ENCODE measurements around the gene LSP1. TPM values are rescaled to one million over a fixed set of nuclear protein-coding genes. Genes with fewer than 3 reads are reported as not detected.

The LSP1 gene
- total RNA-seq, 1 experiment from 2014 or later, result 0.90 TPM

DNA sequence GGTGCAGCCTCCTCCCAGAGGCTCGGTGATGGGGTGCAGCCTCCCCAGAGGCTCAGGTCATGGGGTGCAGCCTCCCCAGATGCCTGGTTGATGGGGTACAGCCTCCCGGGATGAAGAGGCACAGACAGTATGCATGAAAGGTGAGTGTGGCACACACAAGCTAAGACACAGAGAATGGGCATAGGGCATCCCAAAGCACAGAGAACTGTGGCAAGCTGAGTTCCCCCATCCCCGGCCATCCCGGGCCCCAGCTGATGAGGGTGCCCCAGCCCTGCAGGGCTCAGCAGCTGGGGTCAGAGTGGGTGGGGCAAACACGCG lies 22.9 kb upstream of the LSP1 start:
- Histone ChIP-seq H3K27ac (ENCODE audit: low read length) (peak overlapping the region; percentile 99), H3K9me3 (ENCODE audit: control insufficient read depth, insufficient read depth, low read depth, low read length) (no peaks in the 10 kb centered on the region), H3K4me3 (ENCODE audit: low read depth in 2 of 2, low read length in 2 of 2) (no peak overlapping the region), H3K4me1 (ENCODE audit: control insufficient read depth, insufficient read depth, low read length) (peaks cover 99% of the 10 kb centered on the region), H3K27me3 (ENCODE audit: control insufficient read depth, insufficient read depth, low read length) (no peaks in the 10 kb centered on the region), H3K36me3 (ENCODE audit: control insufficient read depth, insufficient read depth, low read length) (no peaks in the 10 kb centered on the region)
- TF ChIP-seq, protein P1, sequence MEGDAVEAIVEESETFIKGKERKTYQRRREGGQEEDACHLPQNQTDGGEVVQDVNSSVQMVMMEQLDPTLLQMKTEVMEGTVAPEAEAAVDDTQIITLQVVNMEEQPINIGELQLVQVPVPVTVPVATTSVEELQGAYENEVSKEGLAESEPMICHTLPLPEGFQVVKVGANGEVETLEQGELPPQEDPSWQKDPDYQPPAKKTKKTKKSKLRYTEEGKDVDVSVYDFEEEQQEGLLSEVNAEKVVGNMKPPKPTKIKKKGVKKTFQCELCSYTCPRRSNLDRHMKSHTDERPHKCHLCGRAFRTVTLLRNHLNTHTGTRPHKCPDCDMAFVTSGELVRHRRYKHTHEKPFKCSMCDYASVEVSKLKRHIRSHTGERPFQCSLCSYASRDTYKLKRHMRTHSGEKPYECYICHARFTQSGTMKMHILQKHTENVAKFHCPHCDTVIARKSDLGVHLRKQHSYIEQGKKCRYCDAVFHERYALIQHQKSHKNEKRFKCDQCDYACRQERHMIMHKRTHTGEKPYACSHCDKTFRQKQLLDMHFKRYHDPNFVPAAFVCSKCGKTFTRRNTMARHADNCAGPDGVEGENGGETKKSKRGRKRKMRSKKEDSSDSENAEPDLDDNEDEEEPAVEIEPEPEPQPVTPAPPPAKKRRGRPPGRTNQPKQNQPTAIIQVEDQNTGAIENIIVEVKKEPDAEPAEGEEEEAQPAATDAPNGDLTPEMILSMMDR (IDR thresholded peaks at IDR 0.05), result no peak
- no peak for TF ChIP-seq TCF7L2 (IDR thresholded peaks at IDR 0.05; ENCODE audit: low read depth, low read length)
- TF ChIP-seq POLR2AphosphoS5 (IDR thresholded peaks at IDR 0.05; ENCODE audit: low read depth, low read length), result no peak
- no peak for TF ChIP-seq SIN3A (IDR thresholded peaks at IDR 0.05; ENCODE audit: borderline replicate concordance, insufficient read depth, low read depth, low read length)
- TF ChIP-seq, protein P2, sequence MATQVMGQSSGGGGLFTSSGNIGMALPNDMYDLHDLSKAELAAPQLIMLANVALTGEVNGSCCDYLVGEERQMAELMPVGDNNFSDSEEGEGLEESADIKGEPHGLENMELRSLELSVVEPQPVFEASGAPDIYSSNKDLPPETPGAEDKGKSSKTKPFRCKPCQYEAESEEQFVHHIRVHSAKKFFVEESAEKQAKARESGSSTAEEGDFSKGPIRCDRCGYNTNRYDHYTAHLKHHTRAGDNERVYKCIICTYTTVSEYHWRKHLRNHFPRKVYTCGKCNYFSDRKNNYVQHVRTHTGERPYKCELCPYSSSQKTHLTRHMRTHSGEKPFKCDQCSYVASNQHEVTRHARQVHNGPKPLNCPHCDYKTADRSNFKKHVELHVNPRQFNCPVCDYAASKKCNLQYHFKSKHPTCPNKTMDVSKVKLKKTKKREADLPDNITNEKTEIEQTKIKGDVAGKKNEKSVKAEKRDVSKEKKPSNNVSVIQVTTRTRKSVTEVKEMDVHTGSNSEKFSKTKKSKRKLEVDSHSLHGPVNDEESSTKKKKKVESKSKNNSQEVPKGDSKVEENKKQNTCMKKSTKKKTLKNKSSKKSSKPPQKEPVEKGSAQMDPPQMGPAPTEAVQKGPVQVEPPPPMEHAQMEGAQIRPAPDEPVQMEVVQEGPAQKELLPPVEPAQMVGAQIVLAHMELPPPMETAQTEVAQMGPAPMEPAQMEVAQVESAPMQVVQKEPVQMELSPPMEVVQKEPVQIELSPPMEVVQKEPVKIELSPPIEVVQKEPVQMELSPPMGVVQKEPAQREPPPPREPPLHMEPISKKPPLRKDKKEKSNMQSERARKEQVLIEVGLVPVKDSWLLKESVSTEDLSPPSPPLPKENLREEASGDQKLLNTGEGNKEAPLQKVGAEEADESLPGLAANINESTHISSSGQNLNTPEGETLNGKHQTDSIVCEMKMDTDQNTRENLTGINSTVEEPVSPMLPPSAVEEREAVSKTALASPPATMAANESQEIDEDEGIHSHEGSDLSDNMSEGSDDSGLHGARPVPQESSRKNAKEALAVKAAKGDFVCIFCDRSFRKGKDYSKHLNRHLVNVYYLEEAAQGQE (IDR thresholded peaks at IDR 0.05; ENCODE audit: insufficient read depth in 1 of 2, low read depth in 2 of 2, low read length in 1 of 2), result no peak
- BruUV-seq (replicated peaks), result no TSS peak
- DNase-seq (ENCODE audit: low read depth, low spot score) (no peak), ATAC-seq (peak; percentile 4; the same call in 1 of the 2 replicates)
- CTCF ChIA-PET, result interaction anchor here (0.5 to 7.7 kb wide), 4 partner anchors 124 to 936 kb away, joined by 3 to 168 read pairs (median 4); no protein-coding TSS in a partner anchor
- POLR2A ChIA-PET, result interaction anchor here (0.6 kb wide), 1 partner anchor 147 kb away, joined by 3 read pairs; no protein-coding TSS in a partner anchor
- intact Hi-C loops (cut with micrococcal nuclease; ENCODE audit: unreplicated experiment), result loop anchor here (5.0 kb wide), 1 partner anchor 68 kb away; the partner anchor contains the start of gene CTSD
- in situ Hi-C loops (cut with HindIII; ENCODE audit: low pct_unique_long_range_greater_than_20kb, low sequenced_read_pairs), result no loop called here

GRCh38 chr11:1830322-1831223 lies 22.3 kb upstream of the LSP1 start:
- H3K27ac ChIP-seq (ENCODE audit: low read length), result peak overlapping the region; percentile 99
- intact Hi-C loops (cut with micrococcal nuclease; ENCODE audit: unreplicated experiment), result loop anchor here (5.0 kb wide), 1 partner anchor 68 kb away; the partner anchor contains the start of gene CTSD
- no peak overlapping the region for H3K4me3 ChIP-seq (ENCODE audit: low read depth in 2 of 2, low read length in 2 of 2)
- H3K36me3 ChIP-seq (ENCODE audit: control insufficient read depth, insufficient read depth, low read length), result no peaks in the 10 kb centered on the region
- ChIA-PET CTCF (interaction anchor here (0.5 to 7.7 kb wide), 5 partner anchors 123 to 937 kb away, joined by 3 to 168 read pairs (median 6); no protein-coding TSS in a partner anchor), POLR2A (interaction anchor here (0.6 kb wide), 1 partner anchor 147 kb away, joined by 3 read pairs; no protein-coding TSS in a partner anchor)
- TF ChIP-seq SIN3A (IDR thresholded peaks at IDR 0.05; ENCODE audit: borderline replicate concordance, insufficient read depth, low read depth, low read length) (no peak), TCF7L2 (IDR thresholded peaks at IDR 0.05; ENCODE audit: low read depth, low read length) (peak; percentile 22; the same call in 1 of the 2 replicates)
- no TSS peak for BruUV-seq (replicated peaks)
- in situ Hi-C loops (cut with HindIII; ENCODE audit: low pct_unique_long_range_greater_than_20kb, low sequenced_read_pairs), result no loop called here
- peak; percentile 5 for ATAC-seq
- DNase-seq (ENCODE audit: low read depth, low spot score), result no peak
- peaks cover 96% of the 10 kb centered on the region for H3K4me1 ChIP-seq (ENCODE audit: control insufficient read depth, insufficient read depth, low read length)
- no peaks in the 10 kb centered on the region for H3K27me3 ChIP-seq (ENCODE audit: control insufficient read depth, insufficient read depth, low read length)
- no peaks in the 10 kb centered on the region for H3K9me3 ChIP-seq (ENCODE audit: control insufficient read depth, insufficient read depth, low read depth, low read length)

Measured in Panc1 (cell line).